Keratinocyte (primary cell): ENCODE data around the gene NDUFB11. TPM values are rescaled to one million over a fixed set of nuclear protein-coding genes. Genes with fewer than 3 reads are reported as not detected.
A peak's percentile ranks its signal among the peaks of the same experiment; 100 is the strongest.

Experiments used
- DNase-seq: peaks from one replicate; pipeline ENCODE4 v3.0.0-alpha.2; 2011; ENCODE audit warnings: low read depth, missing footprints, low spot score
- FAIRE-seq: peaks from 2 replicates; lab custom pipeline; 2011; peaks lifted over from hg19 to GRCh38; lab: Jason Lieb, UNC
- H2AFZ ChIP-seq: 2 replicates; pipeline ENCODE4 v1.6.0; 2012; ENCODE audit warnings: low read length, control low read depth, inconsistent platforms; ENCODE audit not compliant: control insufficient read depth
- H3K27ac ChIP-seq: 2 replicates; pipeline ENCODE4 v1.5.1; 2011; ENCODE audit warnings: low read length; ENCODE audit not compliant: control insufficient read depth, insufficient read depth
- H3K27me3 ChIP-seq: 3 replicates; pipeline ENCODE4 v1.6.0; 2011; ENCODE audit warnings: low read length; ENCODE audit not compliant: control insufficient read depth, insufficient read depth; ENCODE audit errors: extremely low read depth
- H3K36me3 ChIP-seq, 2 experiments: 2 replicates in 1 of 2; 3 replicates in 1 of 2; pipeline ENCODE4 v1.5.1; 2011; ENCODE audit warnings: low read length in 2 of 2, mild to moderate bottlenecking in 1 of 2; ENCODE audit not compliant: control insufficient read depth in 2 of 2, insufficient read depth in 2 of 2; ENCODE audit errors: extremely low read depth in 1 of 2
- H3K4me1 ChIP-seq: 3 replicates; pipeline ENCODE4 v1.5.1; 2011; ENCODE audit warnings: low read length; ENCODE audit not compliant: control insufficient read depth, insufficient read depth; ENCODE audit errors: extremely low read depth
- H3K4me2 ChIP-seq: 3 replicates; pipeline ENCODE4 v1.6.0; 2011; ENCODE audit warnings: low read depth, low read length; ENCODE audit not compliant: control insufficient read depth, insufficient read depth; ENCODE audit errors: extremely low read depth
- H3K4me3 ChIP-seq, 3 experiments: fragments of 200-600 bp in 1 of 3; sonication (generic) in 1 of 3; 2 replicates in 2 of 3; 3 replicates in 1 of 3; pipeline ENCODE4 v1.5.1; 2011 to 2016; ENCODE audit warnings: low read length in 3 of 3, mild to moderate bottlenecking in 3 of 3, control low read depth in 2 of 3, inconsistent platforms in 1 of 3, low read depth in 1 of 3, mixed read lengths in 1 of 3, mixed run types in 1 of 3, moderate library complexity in 1 of 3; ENCODE audit not compliant: control insufficient read depth in 2 of 3, insufficient read depth in 2 of 3; ENCODE audit errors: extremely low read depth in 1 of 3
- H3K79me2 ChIP-seq: 2 replicates; pipeline ENCODE4 v1.6.0; 2012; ENCODE audit warnings: low read length; ENCODE audit not compliant: control insufficient read depth, insufficient read depth
- H3K9ac ChIP-seq: 3 replicates; pipeline ENCODE4 v1.6.0; 2011; ENCODE audit warnings: low read length; ENCODE audit not compliant: control insufficient read depth, insufficient read depth; ENCODE audit errors: extremely low read depth
- H3K9me1 ChIP-seq: 3 replicates; pipeline ENCODE4 v1.6.0; 2011; ENCODE audit warnings: low read length; ENCODE audit not compliant: control insufficient read depth, insufficient read depth; ENCODE audit errors: extremely low read depth
- H3K9me3 ChIP-seq: 2 replicates; pipeline ENCODE4 v1.5.1; 2012; ENCODE audit warnings: low read depth, low read length; ENCODE audit not compliant: control insufficient read depth
- H4K20me1 ChIP-seq: 3 replicates; pipeline ENCODE4 v1.6.0; 2011; ENCODE audit warnings: low read length; ENCODE audit not compliant: control insufficient read depth, insufficient read depth; ENCODE audit errors: extremely low read depth
- CTCF ChIP-seq, 3 experiments: IDR thresholded peaks in 1 of 3; conservative IDR thresholded peaks in 1 of 3; optimal IDR thresholded peaks in 1 of 3; 2 replicates in 2 of 3; 3 replicates in 1 of 3; pipeline versions ENCODE3 to v1.5.1; 2011; ENCODE audit warnings: low read length in 3 of 3, mild to moderate bottlenecking in 3 of 3, moderate library complexity in 2 of 3, control low read depth in 1 of 3, inconsistent platforms in 1 of 3; ENCODE audit not compliant: insufficient read depth in 2 of 3; ENCODE audit errors: extremely low read depth in 1 of 3
- EZH2 ChIP-seq: IDR thresholded peaks from one replicate; pipeline ENCODE4 v1.6.1; 2012; ENCODE audit warnings: inconsistent platforms, mild to moderate bottlenecking, low read length, moderate library complexity
- dilution Hi-C: fragments of 300-500 bp; cut with MboI; formaldehyde crosslinking; loops from one replicate; pipeline ENCODE4 v1.7.0; 2020; ENCODE audit warnings: low sequenced_read_pairs; ENCODE audit not compliant: extremely low pct_ligation_motif_present
- polyA plus RNA-seq, 5 experiments: library from polyadenylated mRNA; depleted of rRNA in 3 of 5; stranded (reverse) in 3 of 5; stranded (forward) in 1 of 5; unstranded in 1 of 5; fragments of >200 nt; gene quantifications; 1 replicate in 1 of 5; 2 replicates in 3 of 5; 3 replicates in 1 of 5; pipeline versions ENCODE4 v1.2.1 to v1.2.3, GENCODE V29; 2011 to 2012; ENCODE audit warnings: missing spikeins in 2 of 5, low read depth in 1 of 5, low replicate concordance in 1 of 5

NDUFB11 gene
- polyA plus RNA-seq, 1 donor (not counting 4 experiments of a cell fraction or from before 2014, with no cell fraction given), result 39.3 TPM

- no peaks in the 10 kb centered on the region for H3K36me3 ChIP-seq
- H3K9me1 ChIP-seq, result no peaks in the 10 kb centered on the region
- no peak for TF ChIP-seq EZH2
- no peak for TF ChIP-seq CTCF (optimal IDR thresholded peaks at IDR 0.05 in 1 of 3, IDR thresholded peaks at IDR 0.05 in 1 of 3, conservative IDR thresholded peaks at IDR 0.05 in 1 of 3; ENCODE audit: extremely low read depth in 1 of 3, insufficient read depth in 2 of 3, low read length in 3 of 3)
- no peak overlapping the region for H2AFZ ChIP-seq
- H3K9me3 ChIP-seq, result no peaks in the 10 kb centered on the region
- dilution Hi-C loops, result no loop called here
- no peak overlapping the region for H3K4me2 ChIP-seq
- no peaks in the 10 kb centered on the region for H3K79me2 ChIP-seq
- H3K4me1 ChIP-seq, result no peaks in the 10 kb centered on the region
- H3K9ac ChIP-seq, result no peak overlapping the region
- no peak for FAIRE-seq
- no peak overlapping the region for H3K4me3 ChIP-seq
- no peak for DNase-seq
- H4K20me1 ChIP-seq, result no peaks in the 10 kb centered on the region
- H3K27ac ChIP-seq, result no peak overlapping the region
- no peaks in the 10 kb centered on the region for H3K27me3 ChIP-seq
Observed at GRCh38 chrX:47133493-47133892, 11.0 kb downstream of the NDUFB11 start.

GRCh38 chrX:47129899-47130358 lies 14.6 kb downstream of the NDUFB11 start:
- H3K27me3 ChIP-seq, result no peaks in the 10 kb centered on the region
- H2AFZ ChIP-seq, result no peak overlapping the region
- H3K9me3 ChIP-seq, result no peaks in the 10 kb centered on the region
- H3K9me1 ChIP-seq, result no peaks in the 10 kb centered on the region
- no peaks in the 10 kb centered on the region for H3K4me1 ChIP-seq
- H3K4me2 ChIP-seq, result peak overlapping the region; percentile 77
- H3K9ac ChIP-seq, result peak overlapping the region; percentile 41
- no peaks in the 10 kb centered on the region for H4K20me1 ChIP-seq
- peak overlapping the region; percentile 43 to 84 (median 69) for H3K4me3 ChIP-seq
- no peak for FAIRE-seq
- TF ChIP-seq CTCF (optimal IDR thresholded peaks at IDR 0.05 in 1 of 3, IDR thresholded peaks at IDR 0.05 in 1 of 3, conservative IDR thresholded peaks at IDR 0.05 in 1 of 3; ENCODE audit: extremely low read depth in 1 of 3, insufficient read depth in 2 of 3, low read length in 3 of 3) (no peak), EZH2 (no peak)
- no peak for DNase-seq
- no peak overlapping the region for H3K27ac ChIP-seq
- no peaks in the 10 kb centered on the region for H3K79me2 ChIP-seq
- H3K36me3 ChIP-seq, result no peaks in the 10 kb centered on the region
- dilution Hi-C loops, result no loop called here
